Fibroblast of lung (primary cell): ENCODE results near the gene AOC3. TPM values are rescaled to one million over a fixed set of nuclear protein-coding genes. Genes with fewer than 3 reads are reported as not detected.
"Not testable (repeated sequence)": the region's sequence is repeated elsewhere in the genome, so short reads cannot be mapped to it uniquely, and the experiment has no call there.

Experiments used
- DNase-seq, 2 donors: peaks; one replicate each; pipeline versions ENCODE4 v3.0.0 to v3.0.0-alpha.2; 2010; ENCODE audit warnings: low read depth in 2 of 2
- H2AFZ ChIP-seq: 2 replicates; pipeline ENCODE4 v1.5.1; 2012; ENCODE audit warnings: low read length, control low read depth, inconsistent platforms
- H3K27ac ChIP-seq: 2 replicates; pipeline ENCODE4 v1.5.1; 2011; ENCODE audit warnings: low read length, control low read depth; ENCODE audit not compliant: insufficient read depth
- H3K27me3 ChIP-seq: 2 replicates; pipeline ENCODE4 v1.5.1; 2011; ENCODE audit warnings: mild to moderate bottlenecking, low read length; ENCODE audit not compliant: control insufficient read depth, insufficient read depth
- H3K36me3 ChIP-seq: 2 replicates; pipeline ENCODE4 v1.5.1; 2011; ENCODE audit warnings: low read length; ENCODE audit not compliant: control insufficient read depth, insufficient read depth
- H3K4me1 ChIP-seq: 2 replicates; pipeline ENCODE4 v1.5.1; 2011; ENCODE audit warnings: low read length; ENCODE audit not compliant: control insufficient read depth, insufficient read depth; ENCODE audit errors: extremely low read depth
- H3K4me2 ChIP-seq: 2 replicates; pipeline ENCODE4 v1.5.1; 2011; ENCODE audit warnings: low read length, control low read depth; ENCODE audit not compliant: insufficient read depth; ENCODE audit errors: extremely low read depth
- H3K4me3 ChIP-seq, 4 experiments: fragments of 200-600 bp in 1 of 4; sonication (generic) in 1 of 4; replicated peaks in 1 of 4; 2 replicates each; pipeline ENCODE4 v1.5.1; 2011 to 2016; ENCODE audit warnings: low read length in 4 of 4, low read depth in 3 of 4, mild to moderate bottlenecking in 3 of 4, control low read depth in 2 of 4, inconsistent platforms in 1 of 4, mixed read lengths in 1 of 4; ENCODE audit not compliant: insufficient read depth in 1 of 4; ENCODE audit errors: control extremely low read depth in 1 of 4
- H3K79me2 ChIP-seq: 2 replicates; pipeline ENCODE4 v1.5.1; 2012; ENCODE audit warnings: mild to moderate bottlenecking, low read length, inconsistent platforms; ENCODE audit not compliant: control insufficient read depth, insufficient read depth
- H3K9ac ChIP-seq: 2 replicates; pipeline ENCODE4 v1.5.1; 2011; ENCODE audit warnings: mild to moderate bottlenecking, low read length, control low read depth; ENCODE audit not compliant: insufficient read depth
- H3K9me3 ChIP-seq: 2 replicates; pipeline ENCODE4 v1.5.1; 2012; ENCODE audit warnings: low read depth, low read length; ENCODE audit not compliant: control insufficient read depth, insufficient read depth
- H4K20me1 ChIP-seq: 2 replicates; pipeline ENCODE4 v1.5.1; 2011; ENCODE audit warnings: low read length; ENCODE audit not compliant: control insufficient read depth, insufficient read depth; ENCODE audit errors: extremely low read depth
- CTCF ChIP-seq, 2 donors: IDR thresholded peaks in 1 of 2; conservative IDR thresholded peaks in 1 of 2; 1 replicate in 1 of 2; 2 replicates in 1 of 2; pipeline ENCODE4 v1.5.1; 2011 to 2012; ENCODE audit warnings: low read length in 2 of 2, control low read depth in 1 of 2, inconsistent platforms in 1 of 2, low read depth in 1 of 2, mild to moderate bottlenecking in 1 of 2
- EZH2 ChIP-seq: IDR thresholded peaks from 2 replicates; pipeline ENCODE4 v1.5.1; 2012; ENCODE audit warnings: low read length, control low read depth, mild to moderate bottlenecking; ENCODE audit errors: missing control alignments
- polyA plus RNA-seq, 2 donors: library from polyadenylated mRNA; depleted of rRNA in 1 of 2; stranded (reverse) in 1 of 2; unstranded in 1 of 2; fragments of >200 nt; gene quantifications; 2 replicates each; pipeline ENCODE4 v1.2.1, GENCODE V29; 2011 to 2012; ENCODE audit warnings: missing spikeins in 1 of 2
- total RNA-seq: library from RNA; depleted of rRNA; stranded (reverse); fragments of >200 nt; gene quantifications from 2 replicates; pipeline ENCODE4 v1.2.1, GENCODE V29; 2014

AOC3 gene
- total and polyA plus RNA-seq, 2 donors (not counting 1 experiment from before 2014, with no cell fraction given): 0.17 to 3.5 TPM

DNA sequence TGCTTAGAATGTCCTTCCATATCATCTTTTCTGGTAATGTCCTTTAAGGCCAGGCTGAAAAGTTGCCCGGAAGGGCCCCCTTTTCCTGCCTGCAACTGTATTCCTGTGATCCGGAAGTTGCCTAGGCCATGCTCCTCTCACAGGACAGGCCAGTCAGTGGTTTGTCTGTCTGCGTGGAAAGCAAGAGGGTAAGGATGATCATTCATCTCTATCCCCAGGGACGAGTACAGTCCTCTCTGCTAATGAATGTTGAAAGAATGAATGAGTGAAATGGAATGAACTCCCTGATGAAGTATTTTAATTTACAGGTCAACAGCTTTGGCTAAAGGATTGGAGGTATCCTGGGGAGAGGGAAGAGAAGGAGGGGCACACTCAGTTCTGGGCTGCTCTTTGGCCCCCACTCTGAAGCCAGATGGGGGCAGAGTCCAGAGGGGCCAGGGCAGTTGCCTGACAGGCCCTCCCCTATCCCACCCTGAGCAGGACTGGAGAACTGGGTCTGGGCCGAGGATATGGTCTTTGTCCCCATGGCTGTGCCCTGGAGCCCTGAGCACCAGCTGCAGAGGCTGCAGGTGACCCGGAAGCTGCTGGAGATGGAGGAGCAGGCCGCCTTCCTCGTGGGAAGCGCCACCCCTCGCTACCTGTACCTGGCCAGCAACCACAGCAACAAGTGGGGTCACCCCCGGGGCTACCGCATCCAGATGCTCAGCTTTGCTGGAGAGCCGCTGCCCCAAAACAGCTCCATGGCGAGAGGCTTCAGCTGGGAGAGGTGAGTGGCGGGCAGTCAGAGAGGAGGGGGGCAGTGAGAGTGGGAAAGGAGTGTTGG lies 3.2 kb downstream of the AOC3 start:
- TF ChIP-seq CTCF (conservative IDR thresholded peaks at IDR 0.05 in 1 of 2, IDR thresholded peaks at IDR 0.05 in 1 of 2; ENCODE audit: low read depth in 1 of 2, low read length in 2 of 2): no peak
- no peak for TF ChIP-seq EZH2
- no peak overlapping the region for H3K9ac ChIP-seq
- H3K9me3 ChIP-seq: no peaks in the 10 kb centered on the region
- no peak overlapping the region for H3K4me2 ChIP-seq
- no peaks in the 10 kb centered on the region for H4K20me1 ChIP-seq
- peaks cover 6% of the 10 kb centered on the region for H3K27me3 ChIP-seq
- H3K27ac ChIP-seq: no peak overlapping the region
- peak overlapping the region; percentile 4 for H2AFZ ChIP-seq
- peaks cover 2% of the 10 kb centered on the region for H3K4me1 ChIP-seq
- H3K36me3 ChIP-seq: no peaks in the 10 kb centered on the region
- H3K4me3 ChIP-seq: no peak overlapping the region
- H3K79me2 ChIP-seq: no peaks in the 10 kb centered on the region
- DNase-seq: no peak

- Histone ChIP-seq H3K4me1 (no peaks in the 10 kb centered on the region), H3K4me2 (no peak overlapping the region), H3K27me3 (peaks cover 6% of the 10 kb centered on the region), H3K79me2 (no peaks in the 10 kb centered on the region), H3K9me3 (no peaks in the 10 kb centered on the region), H3K9ac (no peak overlapping the region), H3K4me3 (no peak overlapping the region), H2AFZ (no peak overlapping the region), H4K20me1 (no peaks in the 10 kb centered on the region), H3K27ac (no peak overlapping the region), H3K36me3 (no peaks in the 10 kb centered on the region)
- DNase-seq: no peak
- no peak for TF ChIP-seq EZH2
- no peak for TF ChIP-seq CTCF (conservative IDR thresholded peaks at IDR 0.05 in 1 of 2, IDR thresholded peaks at IDR 0.05 in 1 of 2; ENCODE audit: low read depth in 1 of 2, low read length in 2 of 2)
Measured at GRCh38 chr17:42855048-42855596, 4.1 kb downstream of the AOC3 start.

GRCh38 chr17:42856093-42856492 lies 5.1 kb downstream of the AOC3 start:
- not testable (repeated sequence) for H3K27me3 ChIP-seq, H3K9ac ChIP-seq, H3K4me1 ChIP-seq, DNase-seq, H3K4me3 ChIP-seq, H3K9me3 ChIP-seq, H3K4me2 ChIP-seq, H3K36me3 ChIP-seq, H2AFZ ChIP-seq, H4K20me1 ChIP-seq, H3K79me2 ChIP-seq, H3K27ac ChIP-seq

GRCh38 chr17:42856516-42856915 lies 5.5 kb downstream of the AOC3 start:
- not testable (repeated sequence) for H3K4me2 ChIP-seq, H3K9ac ChIP-seq, H3K4me3 ChIP-seq, H3K27me3 ChIP-seq, H3K9me3 ChIP-seq, H3K4me1 ChIP-seq, H3K79me2 ChIP-seq, DNase-seq, H3K36me3 ChIP-seq, H4K20me1 ChIP-seq, H2AFZ ChIP-seq, H3K27ac ChIP-seq
